ENCODE data around the gene SULF2. TPM values are rescaled to one million over a fixed set of nuclear protein-coding genes. Genes with fewer than 3 reads are reported as not detected.
A peak's percentile ranks its signal among the peaks of the same experiment; 100 is the strongest.
"Not testable (repeated sequence)": the region's sequence is repeated elsewhere in the genome, so short reads cannot be mapped to it uniquely, and the experiment has no call there.

Gene SULF2
- total RNA-seq: 0.20 and 0.66 TPM in 2 replicates

DNA sequence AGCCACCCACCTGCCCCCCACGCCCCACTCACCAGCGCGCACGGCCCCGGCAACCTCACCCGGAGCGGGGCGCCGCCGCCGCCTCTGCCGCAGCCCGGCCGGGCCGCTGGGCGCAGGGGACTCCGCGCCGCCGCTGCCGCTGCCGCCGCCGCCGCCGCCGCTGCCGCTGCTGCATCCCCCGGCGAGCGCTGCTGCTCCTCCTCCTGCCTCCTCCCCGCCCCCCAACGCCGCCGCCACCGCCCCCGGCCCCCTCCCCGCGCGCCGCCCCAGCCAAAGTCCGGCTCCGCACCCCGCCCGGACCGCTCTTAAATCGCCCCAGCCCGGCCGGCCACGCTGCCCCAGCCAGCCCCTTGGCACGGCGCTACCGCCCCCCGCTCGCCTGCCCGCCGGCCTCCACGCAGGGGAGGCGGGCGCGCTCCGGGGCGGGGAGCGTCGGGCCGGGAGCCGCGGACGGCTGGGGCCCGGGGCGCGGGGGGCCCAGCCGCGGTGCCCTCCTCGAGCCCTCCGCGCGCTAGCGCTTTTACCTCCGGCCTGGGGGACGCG is at the start of gene SULF2:
TSS of gene SULF2 (minus strand) at position 171 of the 543 bp plus-strand sequence. CDS start 28,118 bp downstream, outside the sequence.
- peak; percentile 16 for DNase-seq
- Mint-ChIP-seq H3K27me3 (peaks cover 40% of the 10 kb centered on the region), H3K9me3 (no peaks in the 10 kb centered on the region), H3K4me3 (peak within 1 kb of the TSS; percentile 86), H3K4me1 (peaks cover 18% of the 10 kb centered on the region), H3K36me3 (ENCODE audit: low read depth) (no peaks in the 10 kb centered on the region), H3K27ac (no peak within 1 kb of the TSS)
- intact Hi-C loops (cut with micrococcal nuclease): no loop called here
- POLR2A ChIA-PET: no interaction called here
- TF ChIP-seq, protein P1, sequence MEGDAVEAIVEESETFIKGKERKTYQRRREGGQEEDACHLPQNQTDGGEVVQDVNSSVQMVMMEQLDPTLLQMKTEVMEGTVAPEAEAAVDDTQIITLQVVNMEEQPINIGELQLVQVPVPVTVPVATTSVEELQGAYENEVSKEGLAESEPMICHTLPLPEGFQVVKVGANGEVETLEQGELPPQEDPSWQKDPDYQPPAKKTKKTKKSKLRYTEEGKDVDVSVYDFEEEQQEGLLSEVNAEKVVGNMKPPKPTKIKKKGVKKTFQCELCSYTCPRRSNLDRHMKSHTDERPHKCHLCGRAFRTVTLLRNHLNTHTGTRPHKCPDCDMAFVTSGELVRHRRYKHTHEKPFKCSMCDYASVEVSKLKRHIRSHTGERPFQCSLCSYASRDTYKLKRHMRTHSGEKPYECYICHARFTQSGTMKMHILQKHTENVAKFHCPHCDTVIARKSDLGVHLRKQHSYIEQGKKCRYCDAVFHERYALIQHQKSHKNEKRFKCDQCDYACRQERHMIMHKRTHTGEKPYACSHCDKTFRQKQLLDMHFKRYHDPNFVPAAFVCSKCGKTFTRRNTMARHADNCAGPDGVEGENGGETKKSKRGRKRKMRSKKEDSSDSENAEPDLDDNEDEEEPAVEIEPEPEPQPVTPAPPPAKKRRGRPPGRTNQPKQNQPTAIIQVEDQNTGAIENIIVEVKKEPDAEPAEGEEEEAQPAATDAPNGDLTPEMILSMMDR (IDR thresholded peaks at IDR 0.05): no peak
- CTCF ChIA-PET: interaction anchor here (1.7 to 2.4 kb wide), 4 partner anchors 10 to 835 kb away, joined by 6 to 42 read pairs (median 8); no protein-coding TSS in a partner anchor
- ATAC-seq (ENCODE audit: low read depth): no peak

DNA sequence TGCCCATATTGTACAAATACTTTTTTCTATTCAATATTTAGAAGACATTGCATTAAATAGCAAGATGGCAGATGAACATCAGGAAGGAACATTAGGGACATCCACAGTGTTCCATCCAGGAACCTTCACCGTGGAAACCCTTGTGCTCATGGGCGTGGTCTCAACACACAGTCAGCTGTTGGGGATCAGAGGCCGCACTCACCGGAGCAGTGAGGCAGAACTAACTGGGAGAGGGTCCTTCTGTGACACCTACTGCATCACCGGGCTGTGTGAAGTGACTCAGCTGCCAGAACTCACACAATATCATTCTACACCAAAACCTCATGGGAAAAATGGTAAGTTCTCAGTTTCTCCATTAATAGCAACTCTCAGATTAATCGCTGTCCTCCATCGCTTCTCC is 46.4 kb upstream of the SULF2 start:
- POLR2A ChIA-PET; H3K9me3 Mint-ChIP-seq; DNase-seq; H3K36me3 Mint-ChIP-seq (ENCODE audit: low read depth); CTCF ChIA-PET; H3K27me3 Mint-ChIP-seq; intact Hi-C loops (cut with micrococcal nuclease); ATAC-seq (ENCODE audit: low read depth); H3K27ac Mint-ChIP-seq; H3K4me1 Mint-ChIP-seq; H3K4me3 Mint-ChIP-seq: not testable (repeated sequence)

DNA sequence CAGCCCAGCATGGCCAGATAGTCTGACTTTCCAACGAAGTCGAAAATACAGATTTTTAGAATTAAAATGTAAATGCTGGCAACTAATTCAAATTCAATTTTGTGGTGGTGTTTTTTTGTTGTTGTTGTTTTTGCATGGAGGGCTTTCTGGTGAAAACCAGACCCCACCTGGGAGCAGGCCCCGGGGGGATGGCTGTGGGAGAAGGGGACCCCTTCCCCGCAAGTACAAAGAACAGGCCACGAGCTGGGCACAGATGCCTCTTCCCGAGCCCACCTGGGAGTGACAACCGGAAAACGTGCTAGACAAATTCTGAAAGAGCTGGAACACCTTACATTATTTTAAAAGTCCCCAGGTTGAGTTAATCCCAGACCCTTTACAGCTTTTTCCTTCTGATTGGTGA is 41.4 kb upstream of the SULF2 start:
- CTCF ChIA-PET; intact Hi-C loops (cut with micrococcal nuclease); H3K4me3 Mint-ChIP-seq; ATAC-seq (ENCODE audit: low read depth); H3K36me3 Mint-ChIP-seq (ENCODE audit: low read depth); H3K27me3 Mint-ChIP-seq; POLR2A ChIA-PET; H3K27ac Mint-ChIP-seq; DNase-seq; H3K9me3 Mint-ChIP-seq: not testable (repeated sequence)
- peaks cover 14% of the 10 kb centered on the region for H3K4me1 Mint-ChIP-seq

DNA sequence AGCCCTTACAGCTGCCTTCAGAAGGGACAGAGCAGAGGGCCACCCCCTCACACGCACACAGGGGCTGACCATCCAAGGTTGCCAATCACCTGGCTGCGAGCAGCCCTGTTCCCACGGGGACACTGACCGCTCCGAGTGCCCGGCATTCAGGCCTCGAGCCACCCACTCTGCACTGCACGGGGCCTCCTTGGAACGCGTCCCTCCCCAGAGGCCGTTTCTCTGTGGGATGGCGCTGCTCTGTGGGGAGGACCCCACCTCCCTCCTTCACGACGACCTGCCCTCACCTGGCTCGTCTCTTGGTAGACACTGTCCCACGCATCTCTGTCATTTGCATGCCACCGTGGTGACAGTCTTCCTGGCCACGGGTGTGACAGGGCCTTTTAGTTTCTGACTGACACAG is 40.7 kb upstream of the SULF2 start:
- POLR2A ChIA-PET; CTCF ChIA-PET; H3K27me3 Mint-ChIP-seq; intact Hi-C loops (cut with micrococcal nuclease); ATAC-seq (ENCODE audit: low read depth); DNase-seq; H3K27ac Mint-ChIP-seq; H3K4me3 Mint-ChIP-seq; H3K9me3 Mint-ChIP-seq; H3K36me3 Mint-ChIP-seq (ENCODE audit: low read depth): not testable (repeated sequence)
- H3K4me1 Mint-ChIP-seq: peaks cover 14% of the 10 kb centered on the region

DNA sequence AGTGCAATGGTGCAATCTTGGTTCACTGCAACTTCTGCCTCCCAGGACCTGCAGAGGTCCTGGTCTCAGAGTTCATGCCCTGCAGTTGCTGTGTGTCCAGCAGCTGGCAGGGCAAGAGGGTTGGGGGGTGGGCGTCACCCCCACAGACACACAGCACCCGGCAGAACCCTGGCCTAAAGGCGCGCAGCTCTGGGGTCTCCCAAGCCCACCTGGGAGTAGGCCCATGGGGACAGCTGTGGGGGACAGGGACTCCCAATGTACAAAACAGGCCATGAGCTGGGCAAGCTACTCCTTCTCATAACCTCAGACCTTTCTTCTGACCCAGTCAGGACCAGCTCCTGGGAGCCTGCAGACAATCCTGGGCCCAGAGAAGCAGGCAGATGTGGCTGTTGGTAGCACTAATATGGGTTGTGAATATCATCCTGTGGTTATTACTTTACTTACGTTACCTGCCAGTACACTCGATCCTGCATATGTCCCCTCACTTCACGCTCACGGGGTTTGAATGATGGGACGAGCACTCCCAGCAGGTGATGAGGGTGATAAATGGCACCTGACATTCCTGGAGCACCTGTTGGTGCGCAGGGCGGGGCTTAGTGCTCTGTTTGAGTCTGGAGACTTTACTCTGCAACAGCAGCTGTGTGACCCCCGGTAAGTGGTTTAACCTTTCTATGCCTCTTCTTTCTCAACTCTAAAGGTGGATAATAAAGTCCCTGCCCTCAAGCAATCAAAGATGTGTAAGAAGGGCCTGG is 39.9 kb upstream of the SULF2 start:
- ATAC-seq (ENCODE audit: low read depth) (no peak), DNase-seq (no peak)
- Mint-ChIP-seq H3K4me3 (no peak overlapping the region), H3K27me3 (peaks cover 4% of the 10 kb centered on the region), H3K9me3 (no peaks in the 10 kb centered on the region), H3K27ac (no peak overlapping the region), H3K4me1 (peaks cover 14% of the 10 kb centered on the region), H3K36me3 (ENCODE audit: low read depth) (no peaks in the 10 kb centered on the region)
- intact Hi-C loops (cut with micrococcal nuclease): no loop called here
- ChIA-PET POLR2A (no interaction called here), CTCF (no interaction called here)
- TF ChIP-seq, protein P1 (IDR thresholded peaks at IDR 0.05): no peak

DNA sequence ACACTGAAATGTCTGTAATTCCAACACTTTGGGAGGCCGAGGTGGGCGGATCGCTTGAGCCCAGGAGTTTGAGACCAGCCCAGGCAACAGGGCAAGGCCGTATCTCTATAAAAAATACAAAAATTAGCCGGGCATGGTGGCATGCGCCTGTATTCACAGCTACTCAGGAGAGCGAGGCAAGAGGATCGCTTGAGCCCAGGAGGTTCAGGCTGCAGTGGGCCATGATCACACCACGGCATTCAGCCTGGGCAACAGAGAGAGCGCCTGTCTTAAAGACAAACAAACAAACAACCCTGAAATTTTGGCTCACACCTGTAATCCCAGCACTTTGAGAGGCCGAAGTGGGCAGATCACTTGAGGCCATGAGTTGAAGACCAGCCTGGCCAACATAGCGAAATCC is 38.7 kb upstream of the SULF2 start:
- H3K9me3 Mint-ChIP-seq; H3K27ac Mint-ChIP-seq; CTCF ChIA-PET; DNase-seq; H3K27me3 Mint-ChIP-seq; H3K4me3 Mint-ChIP-seq; H3K36me3 Mint-ChIP-seq (ENCODE audit: low read depth); ATAC-seq (ENCODE audit: low read depth); POLR2A ChIA-PET: not testable (repeated sequence)
- intact Hi-C loops (cut with micrococcal nuclease): loop anchor here (5.0 kb wide), 1 partner anchor 1658 kb away; the partner anchor contains the start of gene KCNB1
- H3K4me1 Mint-ChIP-seq: peaks cover 14% of the 10 kb centered on the region

DNA sequence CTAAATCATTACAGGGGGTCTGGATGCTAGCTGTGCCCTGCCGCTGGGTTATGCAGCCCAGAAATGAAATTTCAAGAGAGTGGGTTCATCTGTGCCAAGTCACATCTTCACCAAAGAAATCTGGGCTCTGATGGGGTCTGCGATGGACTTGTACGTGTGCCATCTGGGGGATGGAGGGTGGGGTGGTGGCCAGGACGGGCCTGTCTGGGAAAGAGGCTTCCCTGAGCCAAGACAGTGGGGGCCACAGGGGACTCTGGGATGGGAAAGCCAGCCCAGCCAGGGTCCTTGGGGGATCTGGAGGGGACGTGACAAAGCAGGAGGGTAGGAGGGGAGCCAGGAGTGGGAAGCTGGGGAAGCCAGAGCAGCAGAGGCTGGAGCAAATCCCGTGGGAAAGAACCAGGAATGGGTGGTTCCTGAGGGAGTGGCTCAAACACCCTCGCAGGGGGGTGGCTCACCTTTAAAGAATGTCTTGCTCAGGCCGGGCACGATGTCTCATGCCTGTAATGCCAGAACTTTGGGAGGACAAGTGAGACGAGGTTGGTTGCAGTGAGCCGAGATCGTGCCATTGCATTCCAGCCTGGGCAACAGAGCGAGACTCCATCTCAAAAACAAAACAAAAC is 36.3 kb upstream of the SULF2 start:
- Mint-ChIP-seq H3K4me3 (no peak overlapping the region), H3K36me3 (ENCODE audit: low read depth) (no peaks in the 10 kb centered on the region), H3K9me3 (no peaks in the 10 kb centered on the region), H3K27ac (no peak overlapping the region), H3K4me1 (peaks cover 16% of the 10 kb centered on the region), H3K27me3 (peaks cover 19% of the 10 kb centered on the region)
- TF ChIP-seq, protein P1 (IDR thresholded peaks at IDR 0.05): no peak
- POLR2A ChIA-PET: no interaction called here
- DNase-seq (no peak), ATAC-seq (ENCODE audit: low read depth) (no peak)
- CTCF ChIA-PET: no interaction called here
- intact Hi-C loops (cut with micrococcal nuclease): loop anchor here (5.0 kb wide), 1 partner anchor 1661 kb away; the partner anchor contains the start of gene KCNB1
